Activated effector memory CD4-positive, alpha-beta T cell treated with anti-CD3 and anti-CD28 coated beads, Interleukin-2, amount 50 U/mL, for 16 hours (primary cell): Measurements from ENCODE around the gene DDR2.

ENCODE experiments used
- DNase-seq: peaks from one replicate; pipeline ENCODE4 v3.0.0-alpha.2; 2020

The DDR2 gene

DNA sequence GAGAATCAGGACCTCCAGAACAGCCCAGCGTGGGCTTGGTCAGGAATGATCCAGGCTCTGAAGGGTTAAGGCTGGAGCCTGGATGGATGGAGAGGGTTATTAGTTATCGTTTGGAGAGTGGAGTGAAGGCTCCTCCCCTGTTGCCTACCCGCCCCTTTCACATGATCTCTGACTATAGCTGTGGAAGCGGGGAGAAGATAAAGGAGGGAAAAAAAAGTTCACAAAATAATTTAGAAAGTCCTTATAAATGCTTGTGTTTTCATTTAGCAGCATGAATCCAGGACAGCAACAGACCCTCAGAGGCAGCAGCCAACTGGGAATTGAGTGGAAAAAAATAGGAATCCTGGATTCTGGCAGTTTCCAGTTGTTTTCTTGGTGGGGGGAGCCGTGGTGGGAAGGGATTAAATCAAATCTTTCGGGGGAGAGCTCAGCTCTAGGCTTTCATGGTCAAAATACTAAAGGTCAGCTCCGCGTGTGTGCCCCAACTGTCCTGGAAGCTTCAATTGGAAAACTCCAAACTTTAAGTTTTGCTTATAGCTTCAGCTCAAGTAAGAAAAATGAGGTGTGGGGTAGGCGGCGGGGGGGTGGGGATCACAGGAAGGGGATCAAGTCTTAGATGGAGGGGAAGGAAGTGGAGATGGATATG lies 595 bp upstream of the DDR2 start:
- no peak for DNase-seq

GRCh38 chr1:162632698-162633080 lies 425 bp downstream of the DDR2 start:
- DNase-seq = no peak

DNA sequence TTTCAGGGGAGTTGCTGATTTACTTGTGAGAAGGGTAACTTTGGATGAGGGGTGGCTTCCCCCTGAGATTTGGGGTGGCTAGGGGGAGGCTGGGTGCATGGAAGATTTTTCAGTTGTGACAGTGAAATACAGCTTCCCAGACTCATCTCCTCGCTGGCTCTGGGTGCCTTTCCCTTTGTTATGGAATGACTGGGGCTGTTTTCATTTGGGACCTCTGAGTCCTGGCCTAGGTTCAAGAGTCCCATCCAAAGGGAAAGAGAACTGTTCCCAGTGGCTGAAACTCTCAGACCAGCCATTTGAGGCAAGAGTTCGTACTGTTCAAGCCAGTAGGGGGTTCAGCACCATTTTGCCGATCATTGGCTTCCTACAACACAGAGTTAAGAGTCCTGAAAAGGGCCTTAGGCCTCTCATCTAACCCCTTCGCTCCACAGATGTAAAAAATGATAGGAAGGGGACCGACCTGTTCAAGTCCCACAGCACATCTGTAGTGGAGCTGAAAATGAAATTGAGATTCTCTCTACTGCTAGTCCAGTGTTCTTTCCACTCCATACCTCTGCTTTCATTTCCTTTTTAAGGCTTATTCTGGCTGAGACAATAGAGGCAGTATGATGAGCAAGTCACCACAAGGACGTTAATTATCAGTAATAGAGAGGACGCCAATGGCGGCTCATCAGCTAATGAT lies 958 bp downstream of the DDR2 start:
- no peak for DNase-seq

GRCh38 chr1:162635418-162635817 lies 3.2 kb downstream of the DDR2 start:
- no peak for DNase-seq

- DNase-seq = no peak
Observed at GRCh38 chr1:162639718-162640117, 7.5 kb downstream of the DDR2 start.

GRCh38 chr1:162641114-162641513 lies 8.8 kb downstream of the DDR2 start:
- DNase-seq = no peak

- no peak for DNase-seq
Observed at GRCh38 chr1:162644986-162645314, 12.7 kb downstream of the DDR2 start.

GRCh38 chr1:162645666-162646065 lies 13.4 kb downstream of the DDR2 start:
- no peak for DNase-seq

- no peak for DNase-seq
Observed at GRCh38 chr1:162649583-162649982, 17.3 kb downstream of the DDR2 start.

- no peak for DNase-seq
Observed at GRCh38 chr1:162654915-162655620, 22.8 kb downstream of the DDR2 start.

DNA sequence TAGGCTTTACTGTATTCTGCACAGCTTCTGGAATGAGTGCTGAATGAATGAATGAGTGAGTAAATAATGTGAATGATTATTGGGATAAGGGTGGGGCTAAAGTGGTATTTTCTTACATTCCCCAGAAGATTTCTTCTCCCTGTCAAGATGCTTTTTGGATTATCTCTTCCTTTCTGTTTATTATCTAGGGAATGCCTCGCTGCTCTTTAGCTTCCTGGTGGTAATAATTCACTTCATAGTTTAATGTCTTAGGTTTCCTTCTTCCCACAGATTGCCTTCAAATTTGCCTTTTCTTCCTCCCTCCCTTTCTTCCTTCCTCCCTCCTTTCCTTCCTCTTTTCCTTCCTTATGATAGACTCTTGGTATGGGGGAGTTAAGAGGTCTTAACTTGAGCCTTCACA lies 24.0 kb downstream of the DDR2 start:
- no peak for DNase-seq

- no peak for DNase-seq
Observed at GRCh38 chr1:162660574-162660973, 28.3 kb downstream of the DDR2 start.

- DNase-seq = no peak
Observed at GRCh38 chr1:162661336-162661735, 29.1 kb downstream of the DDR2 start.

- DNase-seq = no peak
Observed at GRCh38 chr1:162662013-162662412, 29.7 kb downstream of the DDR2 start.

DNA sequence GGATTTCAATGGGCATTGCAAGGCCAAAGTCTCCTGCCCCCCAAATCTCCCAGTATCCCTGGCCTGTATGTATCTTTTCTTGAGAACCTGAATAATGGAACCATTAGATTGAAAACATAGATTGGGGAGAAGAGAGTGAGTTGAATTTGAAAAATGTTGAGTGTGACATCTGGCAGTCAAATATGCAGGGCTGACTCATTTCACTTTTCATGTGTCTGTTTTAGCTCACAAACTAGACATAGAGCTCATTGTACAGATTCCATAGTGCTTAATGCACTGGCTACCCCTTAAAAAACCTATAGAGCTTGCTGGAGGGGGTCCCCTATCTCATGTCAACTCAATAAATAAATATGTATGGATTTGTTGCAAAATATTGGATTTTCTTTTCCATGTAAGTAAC lies 30.8 kb downstream of the DDR2 start:
- no peak for DNase-seq

- DNase-seq = no peak
Observed at GRCh38 chr1:162663589-162664106, 31.4 kb downstream of the DDR2 start.

GRCh38 chr1:162666006-162666645 lies 33.9 kb downstream of the DDR2 start:
- DNase-seq = no peak

DNA sequence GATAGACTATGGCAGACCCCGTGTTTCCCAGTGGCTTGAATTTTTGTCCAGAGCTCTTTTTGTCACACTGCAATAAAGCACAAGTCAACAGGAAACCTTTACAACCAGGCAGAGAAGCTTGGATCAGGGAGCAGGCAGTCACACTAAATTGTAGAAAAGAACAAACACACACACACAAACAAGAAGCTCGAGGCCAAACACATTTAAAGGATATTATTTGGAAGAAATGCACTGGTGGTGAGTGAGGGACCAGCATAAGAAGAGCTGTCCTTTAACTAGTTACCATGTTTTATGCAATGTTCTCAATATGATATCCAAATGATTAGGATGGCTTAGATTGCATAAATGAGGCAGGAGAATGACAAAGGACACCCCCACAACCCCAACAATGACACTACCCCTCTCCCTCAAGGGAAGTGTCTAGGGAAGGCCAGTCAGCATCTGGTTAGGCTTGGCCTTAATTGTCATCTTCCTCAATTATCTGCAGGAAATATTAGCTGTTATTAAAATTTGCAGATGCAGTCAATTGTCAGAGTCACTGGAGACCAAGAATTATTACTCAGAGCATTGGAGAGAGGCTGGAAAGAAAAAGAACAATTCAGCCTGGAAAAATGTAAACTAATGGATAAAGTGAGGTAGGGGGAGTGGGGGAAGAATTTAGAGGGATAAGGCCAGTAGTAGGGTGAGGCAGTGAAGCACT lies 35.3 kb downstream of the DDR2 start:
- no peak for DNase-seq

GRCh38 chr1:162670928-162671663 lies 38.8 kb downstream of the DDR2 start:
- no peak for DNase-seq

GRCh38 chr1:162671664-162672410 lies 39.6 kb downstream of the DDR2 start:
- no peak for DNase-seq

DNA sequence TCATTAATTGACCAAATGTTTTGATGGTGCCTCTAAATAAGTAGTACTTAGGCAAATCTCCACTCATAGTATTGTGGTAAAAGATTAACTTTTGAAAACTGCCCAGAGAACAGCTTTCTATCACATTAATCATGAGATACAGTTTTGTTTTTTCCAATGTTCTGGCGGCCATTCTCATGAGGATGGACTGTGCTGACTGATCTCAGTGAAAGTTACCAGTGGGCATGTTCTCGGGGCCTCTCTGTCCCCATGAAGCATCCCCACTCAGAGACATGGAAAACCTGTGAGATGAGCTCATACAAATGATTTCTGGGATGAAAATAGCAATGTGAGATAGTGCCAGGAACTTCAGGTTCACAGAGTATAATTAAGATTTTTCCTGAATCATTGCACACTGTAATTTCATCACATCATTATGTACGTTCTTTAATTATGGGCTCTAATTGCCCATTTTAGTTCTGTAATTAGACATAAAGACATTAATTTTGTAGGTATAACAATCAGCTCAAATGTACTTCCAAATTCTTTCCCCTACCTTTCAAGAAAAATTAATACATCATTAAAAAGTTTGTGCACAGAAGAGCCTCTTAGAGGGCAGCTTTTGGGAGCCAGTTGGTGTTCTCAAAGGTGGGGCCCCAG lies 40.5 kb downstream of the DDR2 start:
- DNase-seq = no peak
